Endothelial cell of umbilical vein (primary cell): ENCODE measurements around the gene XPO6. TPM values are rescaled to one million over a fixed set of nuclear protein-coding genes. Genes with fewer than 3 reads are reported as not detected.

Source experiments
- BruUV-seq: library from RNA; stranded (reverse); fragments of 400-500 nt; replicated peaks from 2 replicates; lab custom pipeline; 2021; lab: Mats Ljungman, UMichigan
- CTCF ChIA-PET: fragments of 300-600, 350-600 bp; sonication (Branson Sonifier 250); formaldehyde crosslinking; loops from one replicate; lab custom pipeline; 2021; ENCODE audit warnings: antibody characterized with exemption, inconsistent platforms; lab: Charles Lee
- POLR2A ChIA-PET: fragments of 300-600, 350-600 bp; sonication (Branson Sonifier 250); formaldehyde crosslinking; loops from one replicate; lab custom pipeline; 2021; ENCODE audit warnings: antibody characterized with exemption, inconsistent platforms; lab: Charles Lee
- DNase-seq: peaks from one replicate; pipeline ENCODE4 v3.0.0-alpha.2; 2011; ENCODE audit warnings: low read depth, low spot score
- FAIRE-seq: peaks from 2 replicates; lab custom pipeline; 2011; peaks lifted over from hg19 to GRCh38; lab: Jason Lieb, UNC
- H2AFZ ChIP-seq: 2 replicates; pipeline ENCODE4 v1.6.0; 2012; ENCODE audit warnings: low read depth, low read length, control low read depth, inconsistent platforms
- H3K27ac ChIP-seq: 2 replicates; pipeline ENCODE4 v1.5.1; 2011; ENCODE audit warnings: low read depth, mild to moderate bottlenecking, control low read depth, low read length, moderate library complexity; ENCODE audit not compliant: insufficient read depth
- H3K27me3 ChIP-seq, 2 experiments: 2 replicates each; pipeline versions ENCODE4 v1.6.0 to v1.6.1; 2011; ENCODE audit warnings: low read length in 2 of 2, mixed read lengths in 1 of 2; ENCODE audit not compliant: control insufficient read depth in 2 of 2, insufficient read depth in 2 of 2
- H3K36me3 ChIP-seq, 2 experiments: 2 replicates in 1 of 2; 3 replicates in 1 of 2; pipeline ENCODE4 v1.5.1; 2011; ENCODE audit warnings: low read length in 2 of 2, mild to moderate bottlenecking in 1 of 2, moderate library complexity in 1 of 2; ENCODE audit not compliant: control insufficient read depth in 2 of 2, insufficient read depth in 2 of 2; ENCODE audit errors: extremely low read depth in 1 of 2
- H3K4me1 ChIP-seq: 3 replicates; pipeline ENCODE4 v1.5.1; 2011; ENCODE audit warnings: mild to moderate bottlenecking, low read length; ENCODE audit not compliant: control insufficient read depth, insufficient read depth; ENCODE audit errors: extremely low read depth
- H3K4me2 ChIP-seq: 2 replicates; pipeline ENCODE4 v1.6.1; 2011; ENCODE audit warnings: low read length, control low read depth, mixed read lengths; ENCODE audit not compliant: insufficient read depth
- H3K4me3 ChIP-seq, 3 experiments: fragments of 200-600 bp in 1 of 3; sonication (generic), shearing (Covaris generic) in 1 of 3; replicated peaks in 1 of 3; 2 replicates each; pipeline ENCODE4 v1.5.1; 2011 to 2016; ENCODE audit warnings: control low read depth in 3 of 3, low read length in 3 of 3, mild to moderate bottlenecking in 2 of 3, inconsistent platforms in 1 of 3, low read depth in 1 of 3, moderate library complexity in 1 of 3; ENCODE audit not compliant: insufficient read depth in 1 of 3
- H3K79me2 ChIP-seq: 2 replicates; pipeline ENCODE4 v1.6.0; 2012; ENCODE audit warnings: low read length, inconsistent platforms; ENCODE audit not compliant: control insufficient read depth, insufficient read depth
- H3K9ac ChIP-seq: replicated peaks from 2 replicates; pipeline ENCODE3; 2011; ENCODE audit warnings: low read length, control low read depth; ENCODE audit not compliant: insufficient read depth; ENCODE audit errors: extremely low read depth
- H3K9me1 ChIP-seq: replicated peaks from 3 replicates; pipeline ENCODE4 v1.6.0; 2011; ENCODE audit warnings: mild to moderate bottlenecking, low read length; ENCODE audit not compliant: control insufficient read depth, insufficient read depth; ENCODE audit errors: extremely low read depth
- H3K9me3 ChIP-seq: replicated peaks from 2 replicates; pipeline ENCODE4 v1.5.1; 2012; ENCODE audit warnings: low read length, inconsistent platforms; ENCODE audit not compliant: control insufficient read depth, insufficient read depth
- H4K20me1 ChIP-seq: replicated peaks from 2 replicates; pipeline ENCODE3; 2011; ENCODE audit warnings: mild to moderate bottlenecking, low read length; ENCODE audit not compliant: control insufficient read depth, insufficient read depth; ENCODE audit errors: extremely low read depth
- CTCF ChIP-seq, 2 donors: IDR thresholded peaks; 1 replicate in 1 of 2; 2 replicates in 1 of 2; pipeline ENCODE4 v1.5.1; 2011; ENCODE audit warnings: low read length in 2 of 2, mild to moderate bottlenecking in 2 of 2, moderate library complexity in 2 of 2, control low read depth in 1 of 2, inconsistent platforms in 1 of 2, low read depth in 1 of 2; ENCODE audit not compliant: insufficient read depth in 1 of 2; ENCODE audit errors: extremely low read depth in 1 of 2
- EZH2 ChIP-seq: IDR thresholded peaks from 2 replicates; pipeline ENCODE4 v1.6.1; 2012; ENCODE audit warnings: borderline replicate concordance, low read depth, mild to moderate bottlenecking, moderate library complexity, low read length, inconsistent platforms; ENCODE audit not compliant: severe bottlenecking
- FOS ChIP-seq: IDR thresholded peaks from 2 replicates; pipeline ENCODE4 v1.6.1; 2011; ENCODE audit warnings: mild to moderate bottlenecking, low read length, moderate library complexity, borderline replicate concordance; ENCODE audit not compliant: insufficient read depth
- GATA2 ChIP-seq: IDR thresholded peaks from 2 replicates; pipeline ENCODE4 v1.7.0; 2011; ENCODE audit warnings: low read depth, mild to moderate bottlenecking, moderate library complexity, mixed read lengths, low read length; ENCODE audit not compliant: insufficient read length, insufficient read depth
- JUN ChIP-seq: IDR thresholded peaks from 2 replicates; pipeline ENCODE4 v1.6.1; 2011; ENCODE audit warnings: borderline replicate concordance, low read depth; ENCODE audit not compliant: insufficient read length, insufficient read depth
- MAX ChIP-seq: IDR thresholded peaks from 2 replicates; pipeline ENCODE4 v1.6.1; 2011; ENCODE audit not compliant: insufficient read depth, insufficient read length
- MYC ChIP-seq: IDR thresholded peaks from one replicate; pipeline ENCODE4 v1.6.1; 2011; ENCODE audit warnings: mild to moderate bottlenecking, low read depth, low read length
- POLR2A ChIP-seq: IDR thresholded peaks from 2 replicates; pipeline ENCODE4 v1.6.1; 2012; ENCODE audit warnings: low read depth, mild to moderate bottlenecking, control low read depth, low read length
- POLR2AphosphoS5 ChIP-seq: IDR thresholded peaks from 2 replicates; pipeline ENCODE4 v1.6.1; 2012; ENCODE audit warnings: low read depth, mild to moderate bottlenecking, control low read depth, low read length, moderate library complexity; ENCODE audit not compliant: insufficient read depth
- dilution Hi-C: fragments of 300-500 bp; cut with MboI; formaldehyde crosslinking; loops from one replicate; pipeline ENCODE4 v1.15.0; 2019; ENCODE audit warnings: low sequenced_read_pairs; ENCODE audit not compliant: extremely low pct_ligation_motif_present
- intact Hi-C: fragments of 100-400 bp; cut with micrococcal nuclease; formaldehyde crosslinking; loops from one replicate; pipeline ENCODE4 v1.10.0; 2022
- polyA plus RNA-seq, 4 experiments: library from polyadenylated mRNA; depleted of rRNA in 3 of 4; stranded (reverse) in 3 of 4; unstranded in 1 of 4; fragments of >200 nt; gene quantifications; 2 replicates each; pipeline versions ENCODE4 v1.2.1 to v1.2.3, GENCODE V29; 2011 to 2012; ENCODE audit warnings: missing spikeins in 1 of 4
- total RNA-seq: library from RNA; stranded (reverse); gene quantifications from 2 replicates; pipeline ENCODE4 v1.2.3, GENCODE V29; 2021

The XPO6 gene
- total and polyA plus RNA-seq, 2 donors (not counting 3 experiments of a cell fraction or from before 2014, with no cell fraction given) = 170 to 272 TPM

- BruUV-seq = no TSS peak
- TF ChIP-seq MYC (no peak), CTCF (IDR thresholded peaks at IDR 0.05; ENCODE audit: extremely low read depth in 1 of 2, insufficient read depth in 1 of 2, low read depth in 1 of 2, low read length in 2 of 2) (no peak), POLR2A (no peak), MAX (no peak), GATA2 (no peak), EZH2 (no peak), POLR2AphosphoS5 (no peak), JUN (no peak), FOS (no peak)
- H3K36me3 ChIP-seq = peaks cover 21 to 65% of the 10 kb centered on the region in 2 experiments
- ChIA-PET POLR2A (no interaction called here), CTCF (no interaction called here)
- FAIRE-seq = no peak
- H3K9me1 ChIP-seq = no peaks in the 10 kb centered on the region
- no peaks in the 10 kb centered on the region for H3K9me3 ChIP-seq
- no peak overlapping the region for H3K4me3 ChIP-seq
- no peak overlapping the region for H3K27ac ChIP-seq
- H4K20me1 ChIP-seq = no peaks in the 10 kb centered on the region
- dilution Hi-C loops (no loop called here), intact Hi-C loops (no loop called here)
- H3K4me2 ChIP-seq = no peak overlapping the region
- no peaks in the 10 kb centered on the region for H3K27me3 ChIP-seq
- no peaks in the 10 kb centered on the region for H3K4me1 ChIP-seq
- H3K9ac ChIP-seq = no peak overlapping the region
- DNase-seq = no peak
- peaks cover 3% of the 10 kb centered on the region for H3K79me2 ChIP-seq
- no peak overlapping the region for H2AFZ ChIP-seq
These were observed 105.1 kb downstream of the XPO6 start for GRCh38 chr16:28106467-28107215.
